ENCODE measurements around the gene KIAA0930.

- TF ChIP-seq POLR2AphosphoS5 (IDR thresholded peaks at IDR 0.05; ENCODE audit: low read depth, low read length) (no peak), TAF1 (IDR thresholded peaks at IDR 0.05; ENCODE audit: borderline replicate concordance, insufficient read depth, low read length) (no peak), REST (IDR thresholded peaks at IDR 0.05; ENCODE audit: insufficient read depth in 1 of 2, low read depth in 2 of 2, low read length in 2 of 2) (no peak), SIN3A (IDR thresholded peaks at IDR 0.05; ENCODE audit: borderline replicate concordance, insufficient read depth, low read length) (no peak), FOXP2 (optimal IDR thresholded peaks at IDR 0.05; ENCODE audit: borderline replicate concordance, extremely low read depth, extremely low read length, insufficient read depth) (no peak)
Measured at GRCh38 chr22:45217345-45217744, 23.3 kb downstream of the KIAA0930 start.
